Activated CD8-positive, alpha-beta memory T cell treated with anti-CD3 and anti-CD28 coated beads, Interleukin-2, amount 50 U/mL, for 4 hours (primary cell): Measurements from ENCODE around the gene WDR1.
A peak's percentile ranks its signal among the peaks of the same experiment; 100 is the strongest.

Experiments used
- DNase-seq: peaks from one replicate; pipeline ENCODE4 v3.0.0-alpha.2; 2020

Gene WDR1

DNA sequence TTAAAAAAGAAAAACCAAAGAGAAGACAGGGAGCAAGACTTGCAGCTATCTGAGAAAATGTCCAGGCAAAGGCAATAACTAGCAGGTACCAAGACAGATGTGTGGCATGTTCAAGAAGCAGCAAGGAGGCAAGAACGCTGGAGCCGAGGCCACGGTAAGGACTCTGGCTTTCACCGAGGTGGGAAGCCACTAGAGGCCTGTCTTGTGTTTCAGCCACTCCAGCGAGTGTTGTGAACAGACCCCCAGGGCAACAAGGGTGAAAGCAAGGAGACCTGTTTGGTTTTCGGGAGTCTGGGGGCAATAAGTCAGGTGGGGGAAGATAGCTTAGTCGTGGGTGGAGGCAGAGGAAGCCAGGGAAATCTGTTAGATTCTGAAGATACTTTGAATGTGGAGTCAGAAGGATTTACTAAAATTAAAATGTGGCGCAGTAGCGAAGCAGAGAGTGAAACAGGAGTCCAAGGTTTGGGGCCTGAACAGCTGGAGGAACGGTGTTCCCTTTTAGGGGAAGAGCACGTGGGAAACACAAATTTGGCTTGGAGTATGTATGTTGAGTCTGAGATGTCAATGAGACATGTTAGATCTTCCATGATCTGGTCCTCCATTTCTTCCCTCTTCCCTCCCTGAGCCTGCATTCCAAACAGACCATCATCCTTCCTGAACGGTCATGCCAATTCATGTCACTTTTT lies 3.1 kb downstream of the WDR1 start:
- DNase-seq: no peak

DNA sequence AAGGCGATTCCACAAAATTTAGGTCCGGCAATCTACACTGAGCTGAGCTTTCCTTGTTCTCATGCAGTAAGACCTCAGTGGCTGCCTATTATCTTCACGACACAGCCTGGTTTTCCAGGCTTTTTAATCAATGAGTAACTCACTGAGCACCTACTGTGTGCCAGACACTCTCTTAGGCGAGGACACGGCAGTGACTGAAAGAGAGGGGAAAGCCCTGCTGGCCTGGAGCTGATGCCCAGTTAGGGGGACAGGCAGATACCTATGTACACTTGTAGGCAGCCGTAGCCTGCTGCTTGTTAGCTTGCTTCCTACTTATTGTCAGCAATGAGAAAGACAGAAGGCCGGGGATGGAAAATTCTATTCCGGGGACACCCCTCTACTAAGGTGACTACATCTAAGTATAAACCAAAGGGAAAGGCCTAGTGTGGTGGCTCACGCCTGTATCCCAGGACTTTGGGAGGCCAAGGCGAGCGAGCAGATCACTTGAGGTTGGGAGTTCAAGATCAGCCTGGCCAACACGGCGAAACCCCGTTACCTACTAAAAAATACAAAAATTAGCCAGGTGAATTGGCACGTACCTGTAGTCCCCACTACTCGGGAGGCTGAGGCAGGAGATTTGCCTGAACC lies 3.8 kb downstream of the WDR1 start:
- DNase-seq: no peak

DNA sequence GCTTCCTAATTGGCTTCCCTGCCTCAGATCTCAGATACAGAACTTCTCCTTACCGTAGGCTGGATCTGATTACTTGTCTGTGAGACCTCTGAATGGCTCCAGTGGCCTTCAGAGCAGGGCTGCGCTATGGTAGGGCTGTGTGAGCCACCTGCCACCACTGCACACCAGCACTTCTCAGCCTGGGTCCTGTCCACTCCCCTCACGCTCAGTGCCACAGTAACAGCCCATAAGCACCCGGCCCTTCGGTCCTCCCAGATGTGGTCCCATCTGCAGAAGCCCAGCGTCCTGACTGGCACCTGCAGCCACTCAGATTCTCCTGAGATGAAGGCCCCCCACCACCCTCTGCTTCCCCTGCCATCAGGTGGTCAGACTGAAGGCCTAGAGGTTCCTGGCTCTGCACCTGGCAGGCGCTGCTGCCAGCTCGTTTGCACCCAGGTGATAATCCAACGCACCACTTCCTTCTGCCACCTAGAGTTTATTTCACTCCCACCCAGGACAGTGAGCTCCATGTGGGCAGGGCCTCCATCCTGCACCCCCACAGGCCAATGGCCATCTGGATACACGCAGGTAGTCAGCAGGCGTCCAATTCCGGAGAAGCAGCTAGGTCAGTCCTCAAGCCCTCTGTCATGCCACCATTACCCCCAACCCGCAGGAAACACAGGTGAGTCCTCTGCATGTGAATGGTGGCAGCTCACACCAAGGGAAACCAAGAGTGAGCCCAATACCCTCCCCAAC lies 5.4 kb downstream of the WDR1 start:
- DNase-seq: no peak

DNA sequence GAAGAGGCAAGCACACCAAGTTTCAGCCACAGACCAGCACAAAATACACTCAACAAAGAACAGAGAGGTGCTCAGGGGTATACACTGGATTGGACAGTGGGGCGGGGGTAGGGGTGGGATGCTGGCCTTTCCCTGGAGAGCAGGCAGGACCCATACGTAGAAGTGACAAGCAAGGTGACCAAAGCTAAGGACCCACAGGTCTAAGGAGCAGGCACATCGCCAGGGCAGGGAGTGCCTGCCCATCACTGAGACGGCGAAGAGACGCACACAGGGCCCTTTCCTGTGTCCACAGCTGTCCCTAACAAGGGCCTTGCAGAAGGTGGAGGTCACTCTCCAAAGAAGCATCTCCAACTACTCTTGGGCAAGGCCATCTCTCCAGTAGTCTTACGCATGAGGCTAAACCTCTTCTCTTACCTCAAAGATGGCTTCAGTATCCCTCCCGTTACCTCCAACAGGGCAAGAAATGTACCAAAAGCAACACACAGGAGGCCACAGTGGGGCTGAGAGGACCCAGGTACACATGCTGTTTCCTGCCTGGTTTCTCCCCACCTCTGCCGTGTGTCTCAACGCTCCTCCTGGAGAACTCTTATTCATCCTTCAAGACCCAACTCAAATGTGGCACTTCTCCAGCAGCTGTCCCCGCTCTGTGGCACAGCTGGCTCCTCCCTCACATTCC lies 6.5 kb downstream of the WDR1 start:
- no peak for DNase-seq

DNA sequence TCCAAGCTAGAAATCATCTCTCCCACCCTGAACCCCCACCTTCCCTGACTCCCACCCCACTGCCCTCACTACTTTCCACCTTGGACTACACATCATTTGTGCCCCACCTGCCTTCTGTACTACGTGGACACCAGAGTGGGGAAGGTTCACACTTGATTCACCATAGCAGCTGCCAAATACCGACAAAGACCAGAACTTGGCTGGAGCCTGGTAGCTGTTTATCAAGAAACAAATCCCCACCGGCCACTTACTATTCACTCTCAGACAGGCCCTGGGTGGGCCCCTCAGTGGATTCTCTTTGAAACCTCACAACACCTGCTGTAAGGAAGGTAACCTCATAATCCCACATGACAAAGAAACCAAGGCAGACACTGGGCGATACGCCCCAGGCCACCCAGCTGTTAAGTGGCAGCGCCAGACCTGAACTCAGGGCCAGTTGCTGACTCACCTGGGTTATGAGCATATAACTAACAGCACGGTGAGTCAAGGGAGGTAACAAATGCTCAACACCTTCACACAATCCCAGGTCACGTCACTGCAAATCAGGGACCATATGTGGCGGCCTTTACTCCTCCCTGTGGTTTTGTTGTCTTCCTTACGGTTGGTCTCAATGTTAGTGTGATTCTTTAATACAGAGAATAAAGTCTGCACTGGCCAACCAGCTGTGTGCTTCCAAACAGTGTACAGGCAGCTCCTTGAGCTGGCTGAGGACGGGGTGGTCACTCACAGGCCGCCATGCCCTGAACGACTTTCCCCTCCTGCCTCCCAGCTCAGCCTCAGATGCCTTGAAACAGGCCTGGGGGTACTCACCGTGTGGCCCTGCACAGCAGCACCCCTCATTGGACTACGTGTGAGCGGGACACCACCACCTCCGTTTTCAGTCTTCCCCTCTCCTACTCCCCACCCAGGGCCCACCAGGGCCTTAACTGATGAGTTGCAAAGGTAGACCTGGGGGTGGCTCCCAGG lies 7.5 kb downstream of the WDR1 start:
- peak; percentile 67 for DNase-seq

DNA sequence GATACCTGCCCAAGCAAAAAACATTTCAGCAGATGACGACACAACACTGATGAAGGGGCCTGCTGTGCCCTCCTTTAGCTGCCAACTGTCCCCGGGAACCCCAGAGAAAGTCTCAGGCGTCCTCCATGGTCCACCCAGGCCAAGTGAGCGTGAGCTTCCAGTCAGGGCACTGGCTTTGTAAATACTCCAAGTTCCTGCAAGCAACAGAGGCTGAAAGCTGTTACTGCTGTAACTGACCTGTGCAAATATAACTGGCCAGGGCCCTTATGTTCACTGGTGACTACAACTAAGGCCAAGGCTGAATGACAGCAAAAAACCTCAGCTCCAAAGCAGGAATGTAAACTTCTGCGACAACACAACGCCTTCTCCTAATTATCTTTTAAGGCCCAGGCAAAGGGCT lies 8.2 kb downstream of the WDR1 start:
- no peak for DNase-seq

DNA sequence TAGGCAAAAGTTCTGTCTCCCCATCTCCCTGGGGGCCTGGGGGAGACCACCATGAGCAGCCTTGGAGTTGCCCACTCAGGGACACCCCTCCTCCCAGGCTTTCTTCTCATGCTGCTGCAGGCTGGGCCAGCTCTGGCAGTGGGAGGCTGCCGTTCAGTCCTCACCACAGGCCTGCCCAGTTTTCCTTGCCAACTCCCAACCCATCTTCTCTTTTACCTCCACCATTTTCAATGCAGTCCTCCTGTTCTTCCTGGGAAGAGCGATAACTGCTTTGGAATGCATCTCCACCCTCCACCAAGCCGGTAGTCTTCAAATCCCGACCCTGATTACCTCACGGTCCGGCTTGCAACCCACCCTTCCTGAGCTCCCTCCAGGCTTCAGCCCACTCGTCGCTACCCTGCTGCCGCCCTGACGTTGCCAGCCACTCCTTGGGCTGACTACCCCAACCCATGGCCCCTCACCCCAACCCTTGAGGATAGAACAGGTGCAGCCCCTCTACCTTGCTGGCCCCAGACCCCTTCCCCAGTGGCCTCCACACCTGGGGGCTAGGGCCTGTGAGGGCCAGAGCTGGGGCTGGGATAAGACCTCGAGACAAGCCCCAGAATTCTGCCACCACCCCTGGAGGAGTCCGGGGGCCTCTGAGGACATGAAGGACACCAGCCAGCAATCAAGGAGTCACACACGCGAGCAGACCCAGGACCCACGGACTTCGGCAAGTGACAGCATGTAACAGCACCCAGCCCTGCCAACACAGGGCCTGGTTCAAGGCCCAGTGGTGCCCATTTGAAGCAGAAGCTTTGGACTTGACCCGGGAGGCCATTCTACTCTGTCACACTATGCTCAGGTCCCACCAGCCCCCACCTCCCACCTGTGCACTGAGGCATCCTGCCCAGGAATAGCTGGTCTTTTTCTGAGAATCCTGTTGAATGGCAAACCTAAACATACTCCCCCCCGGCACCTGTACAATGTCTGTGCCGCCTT lies 9.2 kb downstream of the WDR1 start:
- DNase-seq: no peak

DNA sequence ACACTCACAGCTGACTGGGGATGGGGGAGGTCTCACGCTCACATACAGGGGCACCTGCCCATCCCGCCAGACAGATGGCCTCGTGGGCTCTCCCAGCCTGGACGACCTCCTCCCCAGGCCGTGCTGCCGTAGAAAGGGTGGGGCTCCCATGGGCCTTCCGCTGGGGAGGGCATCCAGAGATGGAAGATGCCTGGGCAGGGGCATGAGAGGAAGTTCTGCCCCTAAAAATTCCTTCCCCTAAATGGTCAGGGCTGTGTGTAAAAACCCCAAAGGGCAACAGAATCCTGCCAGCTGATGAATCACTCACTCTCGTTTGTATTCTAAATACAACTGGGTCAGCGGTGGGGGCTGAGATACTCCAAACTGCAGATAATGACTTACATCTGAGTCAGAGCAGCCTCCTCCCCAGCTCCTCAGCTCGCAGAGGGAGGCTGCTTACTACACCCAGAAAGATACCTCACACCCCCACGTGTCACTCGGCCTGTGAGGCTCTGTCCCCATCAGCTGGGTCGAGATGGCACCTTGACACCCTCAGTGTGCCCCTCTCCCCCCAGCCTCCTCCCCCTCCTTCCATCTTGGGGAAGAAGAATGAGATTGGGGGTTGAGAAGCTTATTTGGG lies 10.1 kb downstream of the WDR1 start:
- peak; percentile 79 for DNase-seq

DNA sequence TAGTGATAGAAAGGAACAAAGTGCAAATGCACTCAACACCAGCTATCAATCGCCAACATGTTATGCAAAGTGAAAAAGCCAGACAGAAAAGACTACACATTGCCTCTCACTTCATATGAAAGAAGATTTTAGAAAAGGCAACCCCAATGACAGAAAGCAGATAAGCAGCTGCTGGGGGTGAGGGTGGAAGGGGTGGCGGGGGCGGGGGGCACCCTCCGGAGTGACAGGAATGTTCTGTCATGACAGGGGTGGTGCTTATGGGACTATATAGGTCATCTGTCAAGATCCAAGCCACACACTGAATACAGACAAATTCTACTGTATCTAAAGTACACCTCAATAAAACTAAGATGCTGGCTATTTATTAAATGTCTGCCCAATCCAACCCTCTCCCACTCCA lies 10.7 kb downstream of the WDR1 start:
- no peak for DNase-seq

DNA sequence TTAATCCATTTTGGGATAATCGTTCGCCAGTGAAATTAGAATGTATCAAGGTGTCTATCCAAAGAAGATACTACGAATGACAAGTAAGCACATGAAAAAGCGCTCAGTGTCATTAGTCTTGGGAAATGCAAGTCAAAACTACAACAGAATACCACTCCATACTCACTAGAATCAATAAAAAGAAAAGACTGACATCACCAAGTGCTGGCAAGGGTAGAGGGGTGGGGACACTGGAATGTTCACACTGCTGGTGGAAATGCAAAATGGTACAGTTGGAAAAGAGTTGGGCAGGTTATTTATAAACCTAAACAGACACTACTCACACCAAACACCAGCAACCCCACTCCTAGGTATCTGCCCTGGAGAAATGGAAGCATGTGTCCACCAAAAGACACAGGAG lies 11.2 kb downstream of the WDR1 start:
- no peak for DNase-seq

DNA sequence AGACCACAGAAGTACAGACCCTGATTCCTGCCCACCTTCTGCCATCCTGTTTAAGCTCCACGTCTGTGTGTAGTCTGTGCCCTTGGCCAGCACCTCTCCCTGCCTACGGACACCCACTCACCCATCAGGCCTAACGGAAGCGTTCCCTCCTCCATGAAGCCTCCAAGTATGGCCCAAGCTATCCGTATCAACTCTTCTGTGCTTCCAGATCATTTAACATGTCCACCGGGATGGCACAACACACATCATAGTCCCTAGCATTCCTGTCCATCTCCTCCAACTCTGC lies 11.7 kb downstream of the WDR1 start:
- DNase-seq: no peak

DNA sequence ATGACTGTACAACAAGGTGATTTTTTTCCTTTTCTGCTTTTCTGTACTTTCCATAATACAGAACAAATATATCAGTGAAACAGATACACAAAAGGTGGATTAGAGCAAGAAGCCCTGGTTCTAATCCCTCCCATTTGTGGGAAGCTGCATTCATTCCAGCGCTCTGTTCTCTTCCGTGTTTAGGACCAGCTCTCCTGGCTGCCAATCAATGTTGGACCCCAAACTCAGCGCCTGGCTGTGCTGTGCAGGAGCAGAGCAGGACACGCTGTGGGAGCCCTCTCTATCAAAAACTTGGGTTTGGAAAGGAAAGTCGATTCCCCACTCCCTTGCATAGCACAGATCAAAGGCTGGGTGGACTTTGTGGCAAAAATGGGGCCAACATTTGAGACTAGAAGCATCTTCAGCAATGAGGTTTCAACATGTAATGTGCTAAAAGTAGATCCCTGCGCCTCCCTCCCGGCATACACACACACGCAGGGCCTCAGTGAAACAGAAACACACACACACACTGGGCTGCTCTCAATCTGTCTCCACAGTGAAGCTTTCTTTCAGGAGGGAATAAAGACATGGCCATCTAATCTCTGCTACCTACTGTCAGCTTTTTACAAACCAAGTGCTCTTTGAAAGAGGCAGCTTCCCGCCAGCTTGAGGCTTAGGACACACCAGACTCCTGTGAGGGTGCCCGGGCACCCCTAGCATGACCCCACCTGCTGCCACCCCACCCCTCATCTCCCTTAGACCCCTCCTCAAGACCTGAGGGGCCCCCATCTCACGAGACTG lies 12.2 kb downstream of the WDR1 start:
- no peak for DNase-seq

DNA sequence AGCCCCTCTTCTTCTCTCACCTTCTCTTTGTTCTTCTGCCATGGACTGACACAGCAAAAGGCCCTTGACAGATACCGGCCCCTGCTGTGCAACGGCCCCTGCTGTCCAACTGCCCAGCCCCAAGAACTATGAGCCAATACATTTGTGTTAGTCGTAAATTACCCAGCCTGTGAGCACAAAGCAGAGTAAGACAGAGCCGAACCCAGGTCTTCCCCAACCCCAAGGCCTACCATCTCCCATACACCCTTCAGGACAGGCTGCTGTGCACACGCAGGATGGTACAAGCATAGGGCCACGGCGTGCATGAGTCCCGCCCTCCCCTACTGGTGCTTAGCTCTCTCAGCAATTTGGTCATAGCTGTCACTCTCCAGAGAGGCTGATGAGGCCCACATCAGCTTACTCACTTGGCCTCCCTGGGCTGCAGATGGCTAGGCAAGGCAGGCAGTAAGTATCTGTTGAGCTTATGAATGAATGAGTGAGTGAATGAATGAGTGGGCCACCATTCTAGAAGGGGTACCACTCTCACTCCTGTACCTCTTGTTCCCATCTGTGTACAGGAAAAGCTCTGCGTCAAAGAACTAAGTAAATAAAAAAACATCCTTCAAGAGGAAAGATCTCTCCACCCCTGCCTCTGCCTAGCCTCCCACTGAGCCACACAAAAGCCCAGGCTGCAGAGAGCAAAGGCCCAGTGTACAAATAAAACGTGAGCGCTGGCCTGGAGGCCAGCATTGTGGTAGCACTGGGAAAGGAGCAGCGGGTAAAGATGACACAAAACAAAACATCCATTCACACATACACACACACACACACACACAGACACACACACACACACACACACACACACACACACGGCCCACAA lies 13.9 kb downstream of the WDR1 start:
- DNase-seq: no peak

DNA sequence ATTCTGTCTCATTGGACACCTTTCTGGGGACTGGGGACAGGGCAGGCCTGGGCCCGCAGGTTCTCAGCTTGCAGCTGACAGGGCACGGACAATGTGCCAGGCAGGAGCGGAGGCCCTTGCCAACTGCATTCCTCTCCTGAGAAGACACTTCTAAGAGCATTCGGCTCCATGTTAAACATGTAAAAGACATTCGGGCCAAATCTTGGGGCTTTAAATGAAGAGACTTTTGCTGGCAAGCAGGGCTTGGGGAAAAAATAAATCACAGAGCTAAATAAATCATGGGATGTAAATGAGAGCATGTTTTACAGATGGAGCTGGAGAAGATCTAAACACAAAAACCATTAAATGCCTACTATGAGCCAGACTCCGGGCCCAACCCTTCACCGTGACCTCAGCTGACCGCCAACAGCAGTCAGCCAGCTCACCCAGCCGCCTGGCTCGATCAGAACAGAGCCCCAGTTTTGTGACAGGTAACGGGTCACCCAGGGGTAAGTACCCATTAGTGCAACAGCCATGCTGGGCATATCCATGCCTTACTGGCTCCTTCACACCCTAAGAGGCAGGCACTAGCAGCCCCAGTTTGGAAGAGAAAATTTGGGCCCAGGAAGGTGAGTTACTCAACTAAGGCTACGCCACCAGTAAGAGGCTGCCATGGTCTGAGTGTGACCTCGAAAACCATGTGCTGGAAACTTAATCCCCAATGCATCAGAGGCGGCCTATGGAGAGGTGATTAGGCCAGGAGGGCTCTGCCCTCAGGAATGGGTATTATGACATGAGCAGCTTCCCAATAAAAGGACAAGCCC lies 14.7 kb downstream of the WDR1 start:
- DNase-seq: no peak

DNA sequence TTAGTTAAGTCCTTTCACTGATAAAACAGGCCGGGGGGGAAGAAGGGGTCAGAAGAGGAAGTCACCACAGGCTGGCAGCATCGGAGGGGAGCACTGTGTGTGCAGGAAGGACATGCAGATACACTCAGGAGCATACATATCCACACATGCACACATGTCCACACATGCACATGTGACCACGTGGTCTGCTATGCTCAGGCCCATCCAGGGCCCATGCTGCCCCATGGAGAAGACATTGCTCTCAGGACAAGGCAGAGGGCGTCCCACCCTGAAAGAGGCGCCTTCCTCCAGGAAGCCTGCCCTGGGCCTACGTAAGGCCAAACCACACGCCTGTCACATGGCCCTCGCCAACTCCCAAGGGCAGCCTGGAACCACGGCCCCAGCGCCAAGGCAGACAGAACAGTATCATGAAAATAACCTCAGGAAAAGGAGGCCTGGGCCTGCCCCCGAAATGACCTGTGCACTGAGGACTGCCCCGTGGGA lies 15.8 kb downstream of the WDR1 start:
- DNase-seq: no peak

DNA sequence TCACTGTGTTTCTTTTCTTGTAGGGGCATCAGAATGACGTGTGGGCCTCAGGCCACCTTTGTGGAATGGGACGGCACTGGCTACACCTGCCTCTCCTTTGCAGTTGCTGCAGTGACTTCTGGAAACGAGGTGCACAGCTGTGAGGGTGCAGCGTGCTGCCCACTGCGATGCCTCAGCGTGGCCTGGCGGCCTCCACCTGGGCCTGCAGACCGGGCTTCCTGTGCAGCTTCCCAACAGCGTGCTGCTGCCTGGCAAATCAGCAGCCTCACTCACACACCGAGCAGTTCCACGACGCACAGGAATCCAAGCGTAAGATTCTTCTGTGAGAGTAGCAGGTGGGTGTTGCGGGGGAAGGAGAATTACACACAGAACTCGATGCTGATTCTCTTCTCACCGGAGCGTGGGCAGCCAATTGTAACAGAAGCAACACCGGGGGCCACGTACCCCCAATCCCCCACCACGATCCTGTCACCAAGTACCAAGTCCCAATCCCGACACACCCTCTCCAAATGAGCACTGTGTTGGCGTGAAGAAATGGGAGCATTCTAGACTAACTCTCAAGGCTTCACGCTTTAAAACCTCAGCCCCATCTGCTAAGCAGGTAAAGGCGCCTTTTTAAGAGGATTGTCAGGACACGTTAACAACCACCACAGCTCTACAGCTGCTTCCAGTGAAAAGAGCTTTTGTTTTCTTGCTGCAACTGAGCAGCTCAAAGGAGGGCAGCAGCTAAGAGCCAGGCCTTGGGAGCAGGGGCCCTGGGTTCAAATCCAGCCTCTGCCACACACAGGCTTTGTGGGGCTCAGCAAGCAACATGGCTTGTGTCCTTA lies 16.9 kb downstream of the WDR1 start:
- peak; percentile 44 for DNase-seq

DNA sequence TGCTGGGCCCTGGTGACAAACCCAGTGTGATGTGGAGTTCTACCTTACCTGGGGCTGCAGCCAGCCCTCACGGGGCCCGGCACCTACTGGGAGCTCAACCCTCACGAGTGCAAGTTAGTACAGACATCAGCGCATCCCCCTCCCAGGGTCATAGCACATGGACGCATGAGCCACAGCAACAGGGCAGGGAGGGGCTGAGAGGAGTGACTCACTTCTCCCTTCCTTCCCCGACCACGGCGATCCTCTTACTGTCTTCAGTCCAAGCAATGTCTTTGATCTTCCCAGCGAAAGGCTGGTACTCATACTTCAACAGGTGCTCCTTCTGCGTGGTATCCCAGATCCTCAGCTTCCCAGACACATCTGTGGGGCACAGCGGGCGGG lies 17.8 kb downstream of the WDR1 start:
- DNase-seq: peak; percentile 52
